ENCODE data around the gene MORF4L1.
"Not testable (repeated sequence)": the region's sequence is repeated elsewhere in the genome, so short reads cannot be mapped to it uniquely, and the experiment has no call there.

Gene MORF4L1

DNA sequence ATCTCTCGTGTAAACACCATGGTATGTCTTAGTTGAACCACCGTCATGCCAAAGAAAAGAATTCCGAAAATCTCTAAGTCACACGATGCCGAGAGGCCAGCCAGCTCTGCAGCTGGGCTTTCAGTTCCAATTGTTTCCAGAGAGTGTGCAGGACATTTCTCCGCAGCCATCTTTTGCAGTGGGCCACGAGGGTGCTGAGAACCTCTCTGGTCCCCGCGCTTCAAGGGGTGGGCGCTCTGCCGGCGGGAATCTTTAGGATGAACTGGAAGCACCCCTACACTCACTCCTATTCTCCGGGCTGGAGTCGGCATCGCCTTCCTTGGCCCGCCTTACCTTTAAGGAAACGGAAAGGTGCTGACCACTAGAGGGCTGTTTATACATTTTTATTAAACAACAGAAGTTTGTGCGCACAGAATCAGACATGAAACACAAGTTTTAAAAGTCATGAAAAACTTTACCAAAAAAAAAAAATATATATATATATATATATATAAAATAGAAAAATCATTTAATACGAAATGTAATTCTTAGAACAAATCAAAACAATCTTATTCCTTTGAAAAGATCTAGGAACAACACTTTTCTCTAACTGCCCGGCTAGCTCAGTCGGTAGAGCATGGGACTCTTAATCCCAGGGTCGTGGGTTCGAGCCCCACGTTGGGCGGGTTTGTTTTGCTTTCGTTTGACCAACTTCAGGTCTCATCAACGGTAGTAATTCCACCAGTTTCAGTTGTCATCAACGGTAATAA is 12.5 kb upstream of the MORF4L1 start:
- peak; percentile 92 for DNase-seq

DNA sequence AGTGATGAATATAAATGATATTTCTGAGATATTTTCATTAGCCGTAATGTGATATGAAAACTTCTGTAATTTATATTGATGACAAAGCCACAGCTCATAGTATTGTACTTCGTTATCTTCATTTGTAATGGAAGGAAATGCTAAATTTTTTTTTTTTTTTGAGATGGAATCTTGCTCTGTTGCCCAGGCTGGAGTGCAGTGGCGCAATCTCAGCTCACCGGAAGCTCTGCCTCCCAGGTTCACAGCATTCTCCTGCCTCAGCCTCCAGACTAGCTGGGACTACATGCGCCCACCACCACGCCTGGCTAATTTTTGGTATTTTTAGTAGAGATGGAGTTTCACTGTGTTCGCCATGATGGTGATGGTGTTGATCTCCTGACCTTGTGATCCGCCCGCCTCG is 7.1 kb upstream of the MORF4L1 start:
- DNase-seq = not testable (repeated sequence)

GRCh38 chr15:78866031-78866430 is 6.7 kb upstream of the MORF4L1 start:
- not testable (repeated sequence) for DNase-seq

DNA sequence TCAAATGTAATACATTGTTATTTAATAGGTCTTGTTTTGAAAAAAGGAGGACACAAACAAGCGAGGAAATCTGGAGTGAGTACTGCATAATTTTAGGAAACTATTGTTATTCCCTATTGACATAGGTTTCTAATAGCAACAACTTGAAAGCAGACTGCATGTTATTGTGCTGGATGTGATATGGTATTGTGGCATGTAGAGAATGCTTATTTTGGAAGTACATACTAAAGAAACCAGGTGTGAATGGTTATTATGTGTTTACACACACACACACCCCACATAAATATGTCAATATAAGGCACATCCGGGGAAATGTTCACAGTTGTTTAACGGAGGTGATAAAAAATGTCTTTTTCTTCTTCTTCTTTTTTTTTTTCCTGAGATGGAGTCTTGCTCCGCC is 5.9 kb upstream of the MORF4L1 start:
- DNase-seq = no peak

- no peak for DNase-seq
These were observed 4.3 kb upstream of the MORF4L1 start for GRCh38 chr15:78868366-78868765.

GRCh38 chr15:78871483-78872127 is 1.1 kb upstream of the MORF4L1 start:
- not testable (repeated sequence) for DNase-seq

DNA sequence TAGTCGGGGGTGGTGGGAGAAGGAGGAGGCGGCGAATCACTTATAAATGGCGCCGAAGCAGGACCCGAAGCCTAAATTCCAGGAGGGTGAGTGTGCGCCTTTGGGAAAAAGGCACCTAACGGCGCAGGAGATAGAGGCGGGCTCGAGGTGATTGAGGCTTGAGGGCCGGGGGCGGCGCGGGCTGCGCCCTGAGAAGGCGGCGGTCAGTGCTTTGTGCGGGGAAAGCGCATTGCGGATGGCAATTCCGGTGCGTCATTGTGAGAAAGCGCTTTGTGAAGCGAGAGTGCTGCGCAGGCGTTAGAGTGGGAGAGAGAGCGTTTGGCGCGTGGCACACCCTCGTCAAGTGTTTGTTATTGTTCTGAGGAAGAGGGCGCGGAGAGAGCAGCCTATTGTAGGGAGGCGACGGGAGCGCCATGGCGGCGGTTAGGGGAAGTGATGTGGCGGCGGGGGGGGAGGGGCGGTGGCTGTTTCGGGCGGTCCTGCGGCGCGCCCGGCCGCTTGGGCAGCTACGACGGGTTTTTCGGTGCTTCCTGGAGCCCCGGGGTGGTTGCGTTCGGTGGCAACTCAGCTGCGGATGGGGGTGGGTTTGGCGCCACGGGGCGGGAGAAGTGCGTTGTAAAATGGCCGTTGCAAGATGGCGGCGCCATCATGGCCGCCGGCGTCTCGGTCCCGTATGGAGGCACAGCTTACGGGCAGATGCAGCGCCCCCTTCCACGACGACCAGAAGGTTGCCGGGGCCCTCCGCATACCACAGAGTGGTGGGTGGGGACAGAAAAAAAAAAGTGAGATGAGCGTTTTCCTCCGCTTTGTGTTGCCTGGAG is 492 bp downstream of the MORF4L1 start:
- DNase-seq = peak; percentile 92

DNA sequence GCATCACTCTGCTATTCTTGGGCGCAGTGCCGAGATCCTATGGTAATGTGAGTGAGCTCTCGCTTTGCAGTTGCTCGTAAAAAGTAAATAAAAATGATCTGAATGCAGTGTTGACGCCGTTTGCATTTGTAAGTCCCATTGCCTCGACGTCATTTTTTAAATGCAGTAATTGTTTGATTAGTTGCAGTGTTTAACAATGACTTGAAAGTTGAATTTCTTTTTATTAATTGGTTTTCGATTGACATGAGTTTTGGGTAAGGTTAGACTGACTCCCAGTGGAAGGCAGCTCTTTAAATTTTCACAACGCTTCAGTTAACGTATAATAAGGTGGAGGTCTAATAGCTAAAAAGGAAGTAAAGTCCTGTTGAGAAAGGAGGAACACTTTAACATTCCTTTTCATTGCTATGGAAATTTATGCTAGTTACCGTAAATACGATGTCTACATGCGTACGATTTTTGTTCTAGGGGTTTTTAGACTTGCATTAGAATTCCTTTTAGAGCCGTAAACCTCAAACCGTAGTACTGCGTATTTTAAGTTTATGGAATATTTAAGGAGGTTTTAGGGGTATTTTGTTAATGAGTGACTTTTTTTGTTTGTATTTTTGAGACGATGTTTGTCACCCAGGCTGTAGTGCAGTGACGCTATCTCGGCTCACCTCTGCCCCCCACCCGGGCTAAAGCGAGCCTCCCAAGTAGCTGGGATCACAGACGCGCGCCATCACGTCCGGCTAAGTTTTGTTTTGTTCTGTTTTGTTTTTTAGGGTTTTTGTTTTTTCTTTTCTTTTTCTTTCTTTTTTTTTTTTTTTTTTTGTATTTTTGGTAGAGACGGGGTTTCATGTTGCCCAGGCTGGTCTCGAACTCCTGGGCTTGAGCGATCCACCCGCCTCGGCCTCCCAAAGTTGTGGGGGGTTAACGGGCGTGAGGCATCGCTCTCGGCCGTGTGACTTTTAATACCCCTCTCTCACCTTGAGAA is 1.4 kb downstream of the MORF4L1 start:
- no peak for DNase-seq

GRCh38 chr15:78875107-78875914 is 2.6 kb downstream of the MORF4L1 start:
- DNase-seq = no peak

GRCh38 chr15:78876954-78877353 is 4.3 kb downstream of the MORF4L1 start:
- DNase-seq = not testable (repeated sequence)

DNA sequence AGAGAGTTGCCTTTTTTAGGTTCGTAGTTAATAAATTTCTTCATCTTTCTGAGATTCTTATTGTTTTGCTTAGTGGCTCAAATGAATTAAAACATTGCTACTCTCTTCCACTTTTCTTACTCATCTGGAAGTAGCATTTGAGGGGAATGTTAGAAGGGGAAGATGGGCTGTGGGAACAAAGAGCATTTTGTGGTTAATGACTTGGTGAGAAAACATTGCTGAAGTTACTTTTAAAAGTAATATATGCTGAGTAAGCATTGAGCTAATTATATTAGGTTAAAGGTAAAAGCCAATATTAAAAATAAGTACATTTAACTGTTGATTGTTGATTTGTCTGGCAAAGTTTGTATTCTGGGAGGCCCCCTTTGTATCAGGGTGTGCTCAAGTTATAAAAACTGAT is 5.7 kb downstream of the MORF4L1 start:
- no peak for DNase-seq

- no peak for DNase-seq
These were observed 7.0 kb downstream of the MORF4L1 start for GRCh38 chr15:78879517-78880241.

DNA sequence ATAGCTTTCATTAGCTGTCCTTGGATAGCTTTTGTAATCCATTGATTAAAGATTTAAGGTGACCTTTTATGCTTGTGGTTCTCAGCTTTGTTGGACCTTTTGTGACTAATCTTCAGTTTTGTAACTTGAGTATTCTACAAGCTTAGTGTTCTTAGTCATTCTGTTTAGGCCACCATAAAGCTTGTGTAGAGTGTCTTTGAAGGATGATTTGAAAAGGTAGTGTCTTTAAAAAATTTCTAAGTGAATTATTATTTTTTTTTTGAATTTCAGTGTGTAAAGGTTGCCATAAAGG is 7.5 kb downstream of the MORF4L1 start:
- no peak for DNase-seq

DNA sequence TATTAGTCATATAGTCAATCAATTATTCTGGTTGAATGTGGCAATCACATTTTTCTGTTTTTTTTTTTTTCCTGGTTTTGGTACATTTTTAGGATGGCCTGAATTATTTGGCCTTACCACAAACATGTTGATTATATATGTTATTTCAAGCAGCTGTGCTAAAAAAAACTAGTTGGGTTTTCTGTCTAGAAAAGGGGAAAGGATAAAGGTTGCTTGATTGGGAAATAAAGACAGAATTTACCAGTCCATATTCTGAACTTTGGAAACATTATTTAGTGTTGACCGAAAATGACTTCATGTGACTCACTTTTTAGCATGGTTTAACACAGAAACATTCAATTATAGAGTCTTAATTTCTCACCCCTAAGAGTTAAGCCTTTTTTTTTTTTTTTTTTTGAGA is 8.1 kb downstream of the MORF4L1 start:
- DNase-seq = no peak

DNA sequence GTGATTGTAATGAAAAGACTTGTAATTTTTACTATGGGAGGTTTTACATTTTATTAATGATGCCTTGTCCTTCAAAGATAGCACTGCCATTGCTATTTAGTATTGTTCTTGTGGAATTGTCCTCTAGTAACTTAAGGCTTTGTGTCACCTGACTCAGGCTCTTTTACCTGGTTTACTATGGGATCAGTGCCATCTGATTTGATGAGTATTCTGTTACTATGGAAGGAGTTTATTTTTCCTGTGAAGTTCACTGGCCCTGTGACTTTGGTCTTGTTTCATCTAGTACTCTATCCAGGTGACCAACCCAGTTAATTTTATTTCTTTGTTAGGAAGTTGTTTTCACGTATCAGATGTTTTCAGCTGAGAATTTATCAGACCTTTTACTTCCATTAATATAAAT is 9.0 kb downstream of the MORF4L1 start:
- DNase-seq = no peak

GRCh38 chr15:78889000-78889399 is 16.3 kb downstream of the MORF4L1 start:
- no peak for DNase-seq

DNA sequence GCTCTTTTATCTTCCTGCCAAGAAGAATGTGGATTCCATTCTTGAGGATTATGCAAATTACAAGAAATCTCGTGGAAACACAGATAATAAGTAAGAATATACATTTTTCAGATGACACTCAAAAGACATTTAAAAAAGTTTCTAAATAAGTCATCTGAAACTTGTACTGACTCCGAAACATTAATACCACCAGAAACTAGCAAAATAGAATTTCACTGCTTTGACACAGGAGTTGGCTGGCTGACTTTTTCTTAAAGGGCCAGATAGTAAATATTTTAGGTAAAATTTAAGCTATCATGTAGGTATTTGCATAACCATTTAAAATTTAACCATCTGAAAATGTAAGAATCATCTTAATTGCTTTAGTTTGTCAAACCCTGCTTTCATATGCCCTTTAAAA is 20.8 kb downstream of the MORF4L1 start:
- DNase-seq = no peak

- no peak for DNase-seq
These were observed 22.8 kb downstream of the MORF4L1 start for GRCh38 chr15:78895471-78895870.

GRCh38 chr15:78898540-78898939 is 25.9 kb downstream of the MORF4L1 start:
- DNase-seq = no peak

GRCh38 chr15:78900819-78901533 is 28.3 kb downstream of the MORF4L1 start:
- not testable (repeated sequence) for DNase-seq
